ACHN (cell line): ENCODE results near the gene SLC25A44.

ENCODE experiments used
- DNase-seq: peaks from one replicate; pipeline ENCODE4 v3.0.0-alpha.2; 2015
- in situ Hi-C: cut with HindIII; loops from 2 replicates; pipeline ENCODE4 v1.10.0; 2017; ENCODE audit warnings: low sequenced_read_pairs, low pct_ligation_motif_present, low pct_unique_long_range_greater_than_20kb

Gene SLC25A44, protein sequence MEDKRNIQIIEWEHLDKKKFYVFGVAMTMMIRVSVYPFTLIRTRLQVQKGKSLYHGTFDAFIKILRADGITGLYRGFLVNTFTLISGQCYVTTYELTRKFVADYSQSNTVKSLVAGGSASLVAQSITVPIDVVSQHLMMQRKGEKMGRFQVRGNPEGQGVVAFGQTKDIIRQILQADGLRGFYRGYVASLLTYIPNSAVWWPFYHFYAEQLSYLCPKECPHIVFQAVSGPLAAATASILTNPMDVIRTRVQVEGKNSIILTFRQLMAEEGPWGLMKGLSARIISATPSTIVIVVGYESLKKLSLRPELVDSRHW

DNA sequence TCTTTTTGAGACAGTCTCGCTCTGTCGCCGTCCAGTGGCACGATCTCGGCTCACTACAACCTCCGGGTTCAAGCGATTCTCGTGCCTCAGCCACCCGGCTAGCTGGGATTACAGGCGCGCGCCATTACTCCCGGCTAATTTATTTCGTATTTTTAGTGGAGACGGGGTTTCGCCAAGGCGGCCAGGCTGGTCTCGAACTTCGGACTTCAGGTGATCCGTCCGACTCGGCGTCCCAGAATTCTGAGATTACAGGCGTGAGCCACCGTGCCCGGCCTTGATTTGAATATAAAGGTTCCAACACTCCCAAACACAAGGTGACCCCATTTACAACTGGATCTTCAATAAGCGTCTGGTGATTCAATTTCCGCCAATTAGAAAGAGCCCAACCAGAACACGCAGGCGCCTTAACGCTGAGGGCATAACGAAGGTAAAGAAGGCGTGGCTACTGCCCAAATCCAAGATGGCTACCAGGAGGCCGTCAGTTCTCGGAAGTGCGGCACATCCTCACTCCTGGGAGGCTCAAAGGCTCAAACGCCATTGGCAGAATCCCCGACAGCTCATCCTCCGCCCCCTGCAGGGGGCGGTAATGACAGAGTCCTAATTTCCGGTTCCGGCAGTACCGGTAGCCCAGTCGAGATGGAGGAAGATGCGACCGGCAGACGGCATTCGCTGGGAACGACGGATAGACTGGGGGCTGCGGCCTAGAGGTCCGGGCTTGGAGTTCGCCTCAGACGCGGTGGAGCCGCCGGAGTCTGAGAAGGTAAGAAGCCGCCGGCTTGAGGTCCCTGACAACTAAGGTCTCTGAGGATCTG lies at the start of gene SLC25A44:
Gene SLC25A44, plus strand, starts transcription at position 617 of the 812 bp plus-strand sequence. CDS start 5,744 bp downstream, outside the sequence.
- in situ Hi-C loops: no loop called here
- DNase-seq: peak; percentile 99

DNA sequence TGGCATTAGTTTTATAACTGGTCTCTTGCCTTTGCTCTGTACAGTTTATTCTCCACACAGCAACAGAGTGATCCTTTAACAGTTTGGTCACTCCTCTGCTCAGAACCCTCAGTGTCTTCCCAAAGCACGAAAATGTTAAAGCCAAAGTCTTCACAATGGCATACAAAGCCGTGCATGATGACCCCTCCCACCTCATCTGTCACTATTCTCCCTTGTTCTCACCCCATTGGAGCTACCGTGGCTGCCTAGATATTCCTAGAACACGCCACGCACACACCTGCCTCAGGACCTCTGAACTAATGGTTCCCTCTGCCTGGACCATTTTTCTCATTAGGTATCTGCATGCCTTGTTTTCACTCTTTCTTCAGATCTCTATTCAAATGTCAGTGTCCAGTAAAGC lies 49.2 kb upstream of the SLC25A44 start:
- no peak for DNase-seq
- in situ Hi-C loops: no loop called here

DNA sequence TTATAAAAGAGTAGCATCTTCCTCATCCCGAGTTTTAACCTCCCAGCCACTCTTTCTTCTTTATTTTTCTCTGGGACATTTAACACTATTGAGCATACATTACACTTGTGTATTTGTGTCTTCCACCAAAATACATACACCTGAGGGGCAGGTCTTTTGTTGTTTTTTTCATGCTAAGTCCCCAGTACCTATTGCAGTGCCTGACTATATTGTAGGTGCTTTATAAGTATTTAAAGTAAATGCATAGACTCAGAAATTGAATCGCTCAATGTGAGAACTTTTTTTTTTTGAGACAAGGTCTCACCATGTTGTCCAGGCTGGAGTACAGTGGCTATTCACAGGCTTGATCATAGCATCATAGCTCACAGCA lies 48.3 kb upstream of the SLC25A44 start:
- in situ Hi-C loops: no loop called here
- no peak for DNase-seq

DNA sequence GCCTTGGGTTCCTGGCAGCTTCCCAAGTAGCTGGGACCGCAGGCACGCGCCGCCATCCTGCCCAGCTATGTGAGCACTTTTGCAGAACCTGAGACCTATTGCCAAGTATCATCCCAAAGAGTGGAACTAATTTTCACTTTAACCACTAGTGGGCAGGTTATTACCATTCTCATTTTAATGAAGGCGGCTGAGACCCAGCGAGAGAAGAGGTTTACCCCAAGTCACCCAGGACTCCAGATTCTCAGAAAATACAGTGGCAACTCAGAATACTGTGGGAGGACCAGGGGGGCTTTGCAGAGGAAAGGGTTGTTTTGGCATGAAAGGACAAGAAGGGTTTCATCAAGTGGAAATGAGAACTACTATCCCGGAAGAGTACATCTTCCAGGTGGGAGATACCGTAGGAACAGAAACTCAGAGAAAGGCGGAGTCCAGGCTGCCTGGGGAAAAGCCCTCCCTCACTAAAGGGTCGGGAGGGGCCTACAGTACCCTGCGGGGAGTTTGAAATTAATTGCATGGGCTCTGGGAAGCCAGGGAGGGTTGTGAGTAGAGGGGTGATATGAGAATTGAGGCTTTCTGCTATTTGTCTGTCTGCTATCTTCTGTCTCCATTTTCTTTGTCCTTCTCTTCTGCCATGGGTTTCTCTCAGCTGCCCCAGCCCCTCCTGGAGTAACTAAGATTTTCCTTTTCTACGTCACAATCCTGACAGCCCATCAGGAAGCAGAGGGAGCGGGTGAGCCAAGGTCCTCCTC lies 47.7 kb upstream of the SLC25A44 start:
- in situ Hi-C loops: no loop called here
- DNase-seq: peak; percentile 97

DNA sequence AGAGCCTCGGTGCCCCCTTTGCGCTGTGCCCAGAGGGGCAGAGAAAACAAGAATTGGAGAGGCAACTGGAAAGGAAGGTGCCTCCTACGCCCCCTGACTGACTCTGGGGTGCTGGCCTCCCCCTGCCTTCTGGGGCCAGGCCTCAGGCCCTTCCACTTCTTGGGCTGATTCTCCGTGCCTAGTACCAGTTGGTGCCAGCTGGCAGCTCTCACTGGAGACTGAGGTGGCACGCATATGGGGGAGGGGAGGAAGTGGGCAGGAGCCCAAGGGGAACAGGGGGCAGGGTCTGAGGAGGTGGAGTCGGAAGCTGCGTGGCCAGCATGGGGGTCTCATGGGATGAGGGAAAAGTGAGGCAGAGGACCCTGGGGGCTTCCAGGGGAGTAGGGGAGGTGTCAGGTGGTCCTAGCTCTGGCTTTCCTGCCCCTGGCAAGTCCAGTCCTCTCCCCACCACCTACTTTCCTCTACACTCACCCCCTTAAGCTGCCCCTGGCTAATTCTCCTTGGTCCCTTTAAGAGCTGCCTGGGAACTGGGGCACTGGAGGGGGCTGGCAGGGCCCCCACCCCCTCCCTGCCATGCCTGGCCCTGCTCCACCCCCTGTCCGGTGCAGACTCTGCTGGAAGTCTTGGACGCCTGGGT lies 47.0 kb upstream of the SLC25A44 start:
- DNase-seq: no peak
- in situ Hi-C loops: no loop called here

DNA sequence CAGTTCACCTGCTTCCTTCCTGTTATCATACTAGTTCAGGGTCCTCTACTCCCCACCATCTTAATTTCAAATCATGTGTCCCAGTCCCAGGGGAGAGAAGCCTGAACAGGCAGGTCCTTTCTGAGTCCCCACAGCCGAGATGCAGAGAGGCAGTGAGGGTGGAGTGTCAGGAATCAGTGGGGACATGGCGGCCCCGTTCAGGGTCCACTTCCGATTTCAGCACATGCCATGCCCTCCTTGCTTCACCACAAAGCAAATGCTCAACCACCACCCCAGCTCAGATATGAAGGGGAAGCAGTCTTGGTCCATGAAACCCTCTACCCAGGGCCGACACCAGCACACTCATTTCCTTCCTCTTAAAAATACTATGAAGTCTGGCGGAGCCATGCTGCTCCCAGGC lies 45.7 kb upstream of the SLC25A44 start:
- in situ Hi-C loops: no loop called here

DNA sequence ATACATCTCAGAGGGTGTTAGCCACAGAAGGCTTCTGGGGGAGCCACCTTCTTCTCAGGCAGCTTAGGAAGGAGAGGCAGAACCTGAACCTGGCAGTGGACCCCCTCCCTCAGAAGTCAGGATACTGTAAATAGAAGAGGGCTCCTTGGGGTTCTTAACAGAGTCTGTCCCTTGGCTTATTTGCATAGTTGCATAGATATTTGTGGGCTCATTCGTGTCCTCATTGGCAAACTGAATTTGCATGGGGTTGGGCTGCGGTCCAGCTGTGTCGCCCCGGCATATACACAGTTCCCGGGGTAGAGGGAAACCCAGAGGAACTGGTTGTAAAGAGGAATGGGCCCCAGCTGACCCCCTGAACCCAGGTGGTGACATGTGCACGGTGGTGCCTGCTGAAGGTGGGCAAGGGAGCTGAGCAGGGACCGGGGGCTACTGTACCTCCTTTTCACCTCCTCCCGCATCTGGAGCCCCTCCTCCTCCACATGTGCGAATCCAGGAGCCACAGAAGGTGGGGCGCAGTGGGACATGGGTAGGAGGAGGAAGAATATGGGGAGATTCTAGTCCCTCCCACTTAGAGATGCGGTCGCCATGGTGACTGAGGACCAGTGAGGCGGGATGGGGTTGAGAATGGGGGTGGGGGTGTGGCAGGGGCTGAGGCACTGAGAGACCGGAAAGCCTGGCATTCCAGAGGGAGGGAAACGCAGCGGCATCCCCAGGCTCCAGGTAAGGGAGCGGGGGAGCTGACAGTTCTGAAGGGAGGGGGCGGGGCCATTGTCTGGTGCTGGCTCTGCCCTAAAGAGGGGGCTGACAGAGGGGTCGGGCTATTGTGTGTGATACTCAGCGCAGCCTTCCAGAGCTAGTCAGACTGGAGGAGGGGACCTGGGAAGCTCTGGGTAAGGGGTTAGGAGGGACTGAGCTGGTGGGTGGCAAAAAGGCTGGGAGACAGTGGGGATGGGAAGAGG lies 44.3 kb upstream of the SLC25A44 start:
- no peak for DNase-seq
- in situ Hi-C loops: no loop called here

More for the DNA sequence above, 45.7 kb upstream of the SLC25A44 start:
- no peak for DNase-seq

DNA sequence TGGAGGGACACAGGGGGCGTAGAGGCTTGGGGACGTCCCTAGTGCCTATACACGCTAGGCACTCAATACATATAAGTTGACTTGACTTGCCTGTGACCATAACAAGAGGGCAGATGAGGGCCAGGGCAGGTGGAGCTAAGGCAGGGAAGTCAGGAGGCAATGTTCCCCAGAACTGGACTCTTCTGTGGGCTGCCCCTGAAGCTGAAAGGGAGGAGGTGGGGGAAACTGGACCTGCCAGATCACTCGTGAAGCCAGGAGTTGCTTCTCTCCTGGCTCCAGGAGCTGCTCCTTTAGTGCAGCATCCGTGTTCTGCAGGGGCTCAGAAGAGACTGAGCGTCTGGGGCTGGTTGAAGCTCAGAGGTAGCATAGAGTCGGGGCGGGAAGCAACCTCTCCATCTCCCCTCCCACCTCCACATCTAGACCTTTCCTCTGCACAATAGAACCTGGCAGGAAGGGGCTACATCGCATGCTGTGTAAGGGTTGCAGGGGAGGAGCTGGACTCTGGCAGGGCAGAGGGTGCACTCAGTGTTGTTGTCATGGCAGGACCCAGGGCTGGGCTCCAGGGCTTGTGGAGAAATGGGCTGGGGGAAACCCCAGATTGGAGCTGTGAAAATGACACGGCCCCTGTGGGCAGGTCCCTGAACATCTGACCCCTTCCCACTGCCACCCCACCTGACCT lies 43.4 kb upstream of the SLC25A44 start:
- in situ Hi-C loops: no loop called here
- no peak for DNase-seq

DNA sequence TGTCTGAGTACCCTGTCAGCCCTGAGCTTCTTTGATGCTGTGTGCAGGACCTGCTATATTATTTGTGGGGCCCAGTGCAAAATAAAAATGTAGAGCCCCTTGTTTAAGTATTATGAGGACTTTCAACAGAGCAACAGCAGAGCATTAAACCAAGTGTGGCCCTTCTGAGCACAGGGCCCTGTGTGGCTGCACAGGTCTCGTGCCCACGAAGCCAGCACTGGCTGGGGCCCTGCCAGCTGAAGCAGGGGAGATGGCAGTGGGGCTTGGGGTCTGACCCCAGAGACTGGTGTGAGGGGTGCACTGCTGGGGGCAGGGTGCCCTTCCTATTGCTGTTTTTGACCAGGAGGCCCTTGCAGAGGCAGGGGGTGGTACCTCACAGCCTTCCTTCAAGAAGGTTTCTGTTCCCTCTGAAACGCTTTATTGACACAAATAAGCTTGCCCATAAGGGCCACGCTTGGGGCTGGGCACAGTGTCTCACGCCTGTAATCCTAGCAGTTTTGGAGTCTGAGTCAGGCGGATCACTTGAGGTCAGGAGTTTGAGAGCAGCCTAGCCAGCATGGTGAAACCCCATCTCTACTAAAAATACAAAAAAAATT lies 42.7 kb upstream of the SLC25A44 start:
- in situ Hi-C loops: no loop called here
- peak; percentile 42 for DNase-seq

DNA sequence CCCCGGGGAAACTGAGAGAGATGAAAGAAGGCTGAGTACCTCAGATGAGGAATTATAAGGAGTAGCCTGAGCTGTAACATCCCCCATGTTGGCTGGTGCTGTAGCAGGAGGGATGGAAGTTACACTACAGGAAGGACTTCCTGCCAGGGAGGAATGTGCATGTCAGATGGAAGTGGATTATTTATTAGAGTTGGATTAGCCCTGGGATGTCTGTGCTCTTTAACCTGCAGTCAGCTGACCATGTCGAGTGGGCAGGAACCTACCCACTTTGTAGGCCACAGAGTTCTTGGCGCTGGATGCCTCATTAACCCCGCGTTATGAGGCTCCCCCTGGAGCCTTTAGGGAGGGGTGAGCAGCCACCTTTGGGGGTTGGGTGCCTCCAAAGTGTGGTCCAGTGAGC lies 41.3 kb upstream of the SLC25A44 start:
- DNase-seq: peak; percentile 97
- in situ Hi-C loops: no loop called here

DNA sequence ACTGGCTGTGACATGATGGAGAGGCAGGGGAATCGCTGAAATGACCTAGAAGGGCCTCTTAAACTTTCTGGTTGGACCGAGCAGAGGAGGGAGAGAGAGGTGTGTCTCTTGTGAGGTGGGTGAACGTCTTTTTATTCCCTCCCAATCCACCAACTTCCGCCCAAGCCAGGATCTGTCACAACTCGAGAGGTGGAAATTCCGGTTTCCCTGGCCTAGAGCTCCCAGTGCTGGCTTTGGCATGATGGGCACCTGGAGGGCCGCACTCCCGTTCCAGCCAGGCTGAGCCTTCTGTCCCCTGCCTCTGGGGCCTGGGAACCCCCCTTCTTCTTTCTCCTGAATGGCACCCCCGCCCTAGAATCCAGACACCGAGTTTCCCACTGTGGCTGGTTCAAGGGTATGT lies 40.5 kb upstream of the SLC25A44 start, which contains the start of gene SEMA4A:
Gene SEMA4A, plus strand, starts transcription at position 224 of the 400 bp plus-strand sequence. CDS start 994 bp downstream, outside the sequence.
- DNase-seq: no peak
- in situ Hi-C loops: no loop called here

DNA sequence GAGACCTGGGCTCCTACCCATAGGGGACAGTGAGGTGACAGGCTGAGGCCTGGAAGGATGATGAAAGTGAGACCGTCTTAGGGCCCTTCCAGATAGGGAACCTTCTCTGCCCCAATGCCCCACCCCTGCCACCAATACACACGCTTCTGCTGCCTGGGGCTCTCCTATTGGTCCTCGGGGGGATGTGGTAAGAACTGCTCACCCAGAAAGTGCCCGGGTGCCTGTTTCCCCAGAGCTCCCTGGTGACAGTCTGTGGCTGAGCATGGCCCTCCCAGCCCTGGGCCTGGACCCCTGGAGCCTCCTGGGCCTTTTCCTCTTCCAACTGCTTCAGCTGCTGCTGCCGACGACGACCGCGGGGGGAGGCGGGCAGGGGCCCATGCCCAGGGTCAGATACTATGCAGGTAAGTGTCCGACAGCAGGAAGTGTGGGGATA lies 39.6 kb upstream of the SLC25A44 start:
- in situ Hi-C loops: no loop called here
- DNase-seq: no peak

DNA sequence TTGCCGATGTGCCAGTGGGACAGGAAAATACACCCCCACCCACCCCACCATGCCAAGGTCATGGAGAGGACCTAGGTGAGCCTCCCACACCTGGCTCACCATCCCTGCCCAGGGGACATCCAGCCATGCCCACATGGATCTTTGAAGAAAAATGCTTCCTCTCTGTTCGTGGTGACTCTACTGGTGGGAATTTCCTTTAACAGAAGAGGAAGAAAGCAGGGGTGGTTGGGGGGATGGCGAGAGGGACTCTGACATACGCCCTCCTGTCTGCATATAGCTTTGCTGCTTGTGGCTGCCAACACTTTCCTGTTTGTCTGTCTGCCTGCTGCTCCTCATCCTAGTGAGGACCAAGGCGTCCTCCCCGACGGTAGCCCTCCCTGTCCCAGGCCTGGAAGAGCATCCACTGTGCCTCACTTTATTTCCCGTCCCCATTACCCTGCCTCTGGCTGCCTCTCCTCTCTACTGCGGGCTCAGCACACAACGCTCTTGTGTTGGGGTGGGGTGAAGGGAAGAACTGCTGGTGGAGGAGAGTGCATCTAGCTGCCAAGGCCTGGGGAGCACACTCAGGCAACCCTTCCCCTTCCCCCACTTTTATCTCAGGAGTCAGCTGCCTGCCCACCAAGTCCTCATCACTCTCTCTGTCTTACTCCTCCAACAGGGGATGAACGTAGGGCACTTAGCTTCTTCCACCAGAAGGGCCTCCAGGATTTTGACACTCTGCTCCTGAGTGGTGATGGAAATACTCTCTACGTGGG lies 38.0 kb upstream of the SLC25A44 start:
- DNase-seq: no peak
- in situ Hi-C loops: no loop called here

DNA sequence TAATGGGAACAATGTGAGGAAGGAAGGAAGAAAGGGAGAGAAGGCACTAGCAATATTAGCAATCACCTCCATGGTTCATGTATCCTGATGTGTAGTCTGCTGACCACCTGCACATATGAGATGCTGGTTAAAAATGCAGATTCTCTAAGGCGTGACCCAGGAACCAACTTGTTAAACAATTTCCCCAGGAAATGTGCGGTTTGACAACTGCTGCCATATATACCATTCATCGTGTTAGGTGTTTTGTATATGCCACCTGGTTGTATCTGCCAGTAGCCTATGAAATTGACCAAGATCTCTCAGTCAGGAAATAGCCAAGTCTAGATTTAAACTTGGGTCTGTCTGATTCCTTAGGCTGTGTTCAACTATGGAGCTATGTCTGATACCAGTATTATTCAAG lies 36.4 kb upstream of the SLC25A44 start:
- in situ Hi-C loops: no loop called here
- no peak for DNase-seq

DNA sequence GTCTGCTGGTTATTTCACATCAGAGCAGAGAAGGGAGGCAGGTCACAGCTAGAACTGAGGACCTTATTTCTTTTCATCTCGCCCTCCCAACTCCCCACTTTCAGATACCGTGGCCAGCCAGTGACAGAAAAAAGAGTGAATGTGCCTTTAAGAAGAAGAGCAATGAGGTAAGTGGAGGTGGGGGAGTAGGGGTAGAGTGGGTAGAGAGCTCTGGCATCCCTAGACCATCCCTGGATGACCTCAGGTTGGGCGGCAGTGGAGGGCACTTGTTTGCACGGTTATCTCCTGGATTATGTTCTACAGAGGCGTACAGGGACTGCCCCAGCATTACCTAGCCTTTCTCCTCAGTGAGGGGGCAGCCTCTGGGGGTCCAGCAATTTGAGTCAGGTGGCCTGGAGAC lies 35.9 kb upstream of the SLC25A44 start:
- in situ Hi-C loops: no loop called here
- no peak for DNase-seq
